ENCODE measurements around the gene OR2V2.
"Not testable (repeated sequence)": the region's sequence is repeated elsewhere in the genome, so short reads cannot be mapped to it uniquely, and the experiment has no call there.

Gene OR2V2

GRCh38 chr5:181114844-181115778 is 32.3 kb upstream of the OR2V2 start:
- DNase-seq = peak; percentile 50

GRCh38 chr5:181118369-181118768 is 29.0 kb upstream of the OR2V2 start:
- DNase-seq = no peak

DNA sequence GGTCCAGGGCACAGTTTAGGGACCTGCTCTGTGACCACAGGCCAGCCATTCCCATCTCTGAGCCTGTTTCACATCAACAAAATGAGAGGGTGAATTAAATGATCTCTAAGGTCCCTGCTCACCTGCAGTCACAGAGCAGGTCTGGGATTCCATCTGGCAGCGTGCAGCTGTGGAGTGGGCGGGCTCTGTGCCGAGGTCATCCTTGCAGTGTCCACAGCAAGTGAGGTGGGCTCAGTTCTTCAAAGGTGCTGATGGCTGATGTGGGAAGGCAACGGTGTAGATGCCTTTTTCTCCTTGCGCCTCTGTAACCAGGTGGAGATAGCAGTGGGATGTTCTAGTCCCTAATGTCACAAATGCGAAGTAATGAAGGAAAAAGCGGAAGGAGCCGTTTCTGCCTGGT is 28.3 kb upstream of the OR2V2 start:
- DNase-seq = no peak

DNA sequence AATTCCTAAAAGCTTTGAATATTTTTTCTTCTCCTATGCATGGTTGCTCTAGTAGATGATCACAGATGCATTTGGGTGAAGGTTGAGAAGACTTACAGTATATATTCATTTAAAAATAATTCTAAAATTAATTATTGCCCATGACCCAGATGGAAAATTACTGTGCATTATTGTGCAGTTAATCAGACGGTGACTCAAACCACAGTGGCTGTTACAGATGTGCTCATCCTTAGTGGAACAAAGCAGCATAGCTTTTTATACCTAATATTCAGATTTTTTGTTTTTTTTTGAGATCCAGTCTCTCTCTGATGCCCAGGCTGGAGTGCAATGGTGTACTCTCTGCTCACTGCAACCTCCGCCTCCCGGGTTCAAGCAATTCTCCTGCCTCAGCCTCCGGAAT is 27.1 kb upstream of the OR2V2 start:
- DNase-seq = peak; percentile 54

GRCh38 chr5:181120761-181121160 is 26.6 kb upstream of the OR2V2 start:
- DNase-seq = peak; percentile 7

GRCh38 chr5:181121675-181122561 is 25.5 kb upstream of the OR2V2 start:
- no peak for DNase-seq

- no peak for DNase-seq
Observed at GRCh38 chr5:181124526-181124925, 22.9 kb upstream of the OR2V2 start.

GRCh38 chr5:181126841-181127240 is 20.5 kb upstream of the OR2V2 start:
- DNase-seq = no peak

DNA sequence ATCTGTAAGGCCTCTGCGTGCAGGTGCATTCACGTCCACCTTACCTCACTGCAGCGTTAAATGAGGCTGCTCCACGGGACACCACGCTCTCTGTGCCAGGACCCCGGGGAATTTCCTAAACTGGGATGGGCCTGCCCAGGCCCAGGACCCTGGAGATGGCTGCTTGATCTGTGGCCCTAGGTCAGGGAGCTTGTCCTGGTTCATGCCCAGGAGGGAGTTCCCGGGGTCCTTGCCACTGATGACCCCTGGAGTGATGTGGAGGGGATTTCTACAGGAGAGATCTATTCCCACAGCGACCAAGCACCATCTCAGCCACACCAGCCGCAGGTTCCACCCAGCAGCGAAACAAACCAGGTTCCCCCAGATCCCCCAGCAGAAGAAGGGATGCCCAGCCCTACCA is 19.9 kb upstream of the OR2V2 start:
- DNase-seq = no peak

DNA sequence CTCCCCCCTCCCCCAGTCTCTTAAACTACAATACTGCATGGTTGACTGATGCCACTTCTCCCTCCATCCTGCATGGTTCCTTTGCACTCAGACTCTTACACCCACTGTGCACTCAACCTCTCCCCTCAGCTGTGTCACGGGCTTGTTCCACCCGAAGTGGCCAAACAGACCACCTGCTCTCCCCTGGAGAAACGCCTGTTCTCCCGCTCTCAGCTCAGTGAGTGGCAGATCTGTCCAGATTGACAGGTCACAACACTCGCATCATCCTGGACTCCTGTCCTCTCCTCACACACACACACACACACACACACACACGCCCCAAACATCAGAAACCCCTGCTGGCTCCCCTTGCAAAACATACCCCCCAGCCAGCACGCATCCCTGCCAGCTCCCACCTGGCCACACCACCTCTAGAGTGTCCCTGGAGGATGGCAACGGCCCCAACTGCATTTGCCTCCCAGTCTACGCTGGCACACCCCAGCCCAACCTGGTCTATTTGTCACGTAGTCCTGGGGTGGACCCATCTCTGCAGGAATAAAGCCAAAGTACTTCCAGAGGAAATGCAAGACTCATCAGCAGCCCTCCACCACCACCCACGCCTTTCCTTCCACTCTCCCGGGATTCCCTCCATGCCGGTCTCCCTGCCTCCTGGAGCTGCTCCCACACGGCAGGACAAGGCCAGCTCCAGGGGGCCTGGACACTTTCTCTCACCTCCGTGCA is 19.3 kb upstream of the OR2V2 start:
- no peak for DNase-seq

GRCh38 chr5:181129601-181130000 is 17.8 kb upstream of the OR2V2 start:
- DNase-seq = no peak

- DNase-seq = not testable (repeated sequence)
Observed at GRCh38 chr5:181130081-181130480, 17.3 kb upstream of the OR2V2 start.

DNA sequence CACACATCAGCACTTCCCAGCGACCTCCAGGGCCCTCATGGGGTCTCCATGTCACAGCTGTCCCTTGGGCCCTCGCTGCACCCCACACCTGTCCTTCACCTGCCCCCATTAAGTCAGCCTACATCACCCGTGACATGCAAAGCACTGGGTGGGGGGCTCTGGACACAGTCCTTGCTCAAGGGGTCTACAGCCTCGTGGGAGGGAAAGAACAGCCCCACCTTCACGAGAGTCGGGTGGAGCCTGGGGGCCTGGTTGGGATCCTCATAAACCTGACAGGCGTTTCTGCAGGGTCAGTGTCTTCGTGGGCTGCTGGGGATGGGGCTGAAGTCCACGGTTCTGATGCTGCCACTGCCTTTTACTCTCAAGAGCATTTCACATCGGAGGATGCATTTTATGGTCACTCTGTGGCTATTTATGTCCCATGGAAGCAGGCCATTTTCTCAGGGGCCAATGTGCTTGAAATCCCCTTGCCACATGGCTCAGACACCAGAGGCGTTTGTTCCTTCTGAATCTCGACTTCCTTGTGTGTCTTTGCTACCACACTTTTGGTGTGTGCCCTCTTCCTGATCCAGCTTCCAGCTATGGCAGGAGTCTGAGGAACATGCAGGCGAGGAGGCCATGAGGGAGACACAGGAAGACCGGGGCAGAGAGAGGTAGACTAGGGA is 16.4 kb upstream of the OR2V2 start, which contains the start of gene OR2V1:
Gene OR2V1 (minus strand): TSS at position 338 of the 665 bp plus-strand sequence. CDS start 5,865 bp downstream, outside the sequence.
- no peak for DNase-seq

DNA sequence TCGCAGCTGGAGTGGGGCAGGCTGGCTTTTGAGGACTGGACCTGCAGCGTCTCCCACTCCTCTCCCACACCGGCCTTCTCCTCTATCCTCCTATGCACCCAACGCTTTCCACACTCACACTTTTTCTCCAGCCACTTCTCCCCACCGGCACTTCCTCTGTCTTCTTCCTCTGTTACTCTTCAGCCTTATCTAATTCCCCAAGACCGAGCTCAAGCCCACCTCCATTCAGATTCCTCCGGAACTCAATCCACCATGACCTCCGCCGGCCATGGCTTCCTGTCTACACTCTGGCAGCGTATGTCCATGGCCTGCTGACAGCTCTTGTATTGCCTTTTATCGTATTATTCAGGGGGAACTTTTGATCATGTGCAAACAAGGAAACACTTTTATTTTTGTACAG is 15.9 kb upstream of the OR2V2 start:
- no peak for DNase-seq

- no peak for DNase-seq
Observed at GRCh38 chr5:181133083-181133482, 14.3 kb upstream of the OR2V2 start.

DNA sequence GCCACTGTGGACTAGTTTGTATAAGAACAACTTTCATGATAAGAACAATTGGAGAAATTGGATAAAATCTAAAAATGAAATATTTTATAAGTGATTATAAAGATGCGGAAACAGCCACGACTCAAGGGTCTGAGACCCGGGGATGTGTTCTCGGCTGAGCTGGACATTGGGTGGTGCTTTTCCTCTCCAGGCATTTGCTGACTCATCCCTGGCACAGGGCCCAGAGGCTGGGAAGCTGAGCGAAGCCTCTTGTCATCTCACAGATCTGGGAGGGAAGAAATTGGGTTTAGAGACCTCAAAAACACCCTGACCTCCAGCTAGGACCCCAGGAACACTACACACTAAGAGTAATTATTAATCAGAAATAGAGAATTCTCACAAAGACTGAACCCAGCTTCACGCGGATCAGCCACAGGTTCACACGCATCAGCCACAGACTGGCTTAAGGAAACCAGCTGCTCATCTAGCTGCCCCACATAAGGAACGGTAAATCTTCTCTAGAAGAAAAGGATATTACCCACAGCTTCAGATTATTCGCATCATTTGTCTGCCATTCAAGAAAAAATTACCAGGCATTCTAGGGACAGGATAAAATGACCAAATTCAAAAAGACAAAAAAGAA is 13.7 kb upstream of the OR2V2 start:
- peak; percentile 71 for DNase-seq

GRCh38 chr5:181134259-181134658 is 13.1 kb upstream of the OR2V2 start:
- no peak for DNase-seq

GRCh38 chr5:181136361-181136955 is 10.9 kb upstream of the OR2V2 start:
- no peak for DNase-seq

DNA sequence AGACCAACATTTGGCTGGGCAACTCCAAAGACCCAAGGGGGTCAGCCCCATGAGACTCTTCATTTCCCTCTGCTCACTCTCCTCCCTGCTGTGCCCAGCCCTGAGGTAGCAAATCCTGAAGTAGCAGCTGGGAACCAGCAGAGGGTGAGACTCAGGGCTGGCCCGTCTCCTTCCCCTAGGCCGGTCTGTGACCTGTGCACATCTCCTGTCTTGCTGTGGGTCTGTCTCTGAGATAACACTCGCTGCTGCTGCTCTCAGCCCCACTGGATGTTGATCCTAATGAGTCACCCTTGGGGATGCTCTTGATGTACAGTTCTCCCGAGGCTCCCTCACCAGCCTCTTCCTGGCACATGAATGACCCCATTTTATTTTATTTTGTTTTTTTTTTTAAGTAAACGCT is 9.1 kb upstream of the OR2V2 start:
- no peak for DNase-seq

DNA sequence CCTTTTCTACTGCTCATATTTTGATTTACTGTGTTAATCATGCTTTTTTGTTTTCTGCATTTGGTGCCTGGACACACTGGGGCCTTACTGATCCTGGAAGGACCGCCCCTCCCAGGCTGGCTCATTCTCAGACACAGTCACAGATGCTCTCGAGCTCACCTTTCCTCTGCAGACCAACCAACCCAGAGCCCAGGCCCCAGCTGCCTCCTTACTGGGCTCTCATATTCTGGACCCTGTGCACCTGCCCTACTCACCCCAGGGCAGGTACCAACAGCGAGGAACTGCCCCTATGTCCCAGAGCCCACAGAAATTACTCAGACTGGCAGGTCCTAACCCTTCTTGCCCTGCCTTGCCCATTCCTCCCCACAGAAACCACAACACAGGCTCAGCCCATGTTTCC is 6.6 kb upstream of the OR2V2 start:
- DNase-seq = no peak

- no peak for DNase-seq
Observed at GRCh38 chr5:181142054-181142453, 5.3 kb upstream of the OR2V2 start.

Data from fibroblast of skin of abdomen (primary cell).